GM19099 (cell line): Measurements from ENCODE around the gene ADORA2B.
A peak's percentile ranks its signal among the peaks of the same experiment; 100 is the strongest.

Experiments used
- POLR2A ChIP-seq: IDR thresholded peaks from 3 replicates; pipeline ENCODE4 v1.6.1; 2011; ENCODE audit warnings: low read depth; ENCODE audit not compliant: insufficient read length; ENCODE audit errors: extremely low read depth

Gene ADORA2B

GRCh38 chr17:15999141-15999973, 54.4 kb downstream of the ADORA2B start, which contains the start of the genes TTC19 and ZSWIM7:
Gene TTC19, plus strand, starts transcription at chr17:15999824. Its CDS starts 25 bp downstream, at chr17:15999849.
Gene ZSWIM7, minus strand, starts transcription at chr17:15999704. Its CDS starts 110 bp downstream, at chr17:15999594.
- peak; percentile 98 for TF ChIP-seq POLR2A

GRCh38 chr17:15999974-16000827, 55.3 kb downstream of the ADORA2B start:
- no peak for TF ChIP-seq POLR2A

- TF ChIP-seq POLR2A: no peak
Observed at GRCh38 chr17:16001226-16001897, 56.4 kb downstream of the ADORA2B start.

- TF ChIP-seq POLR2A: no peak
Observed at GRCh38 chr17:16002708-16003260, 57.9 kb downstream of the ADORA2B start.

- no peak for TF ChIP-seq POLR2A
Observed at GRCh38 chr17:16003841-16004240, 58.9 kb downstream of the ADORA2B start.

- no peak for TF ChIP-seq POLR2A
Observed at GRCh38 chr17:16005636-16006035, 60.7 kb downstream of the ADORA2B start.

GRCh38 chr17:16007439-16007838, 62.5 kb downstream of the ADORA2B start:
- TF ChIP-seq POLR2A: no peak

- no peak for TF ChIP-seq POLR2A
Observed at GRCh38 chr17:16013943-16014407, 69.0 kb downstream of the ADORA2B start.

- no peak for TF ChIP-seq POLR2A
Observed at GRCh38 chr17:16019347-16019746, 74.4 kb downstream of the ADORA2B start.

- TF ChIP-seq POLR2A: no peak
Observed at GRCh38 chr17:16023881-16024280, 79.0 kb downstream of the ADORA2B start.

- no peak for TF ChIP-seq POLR2A
Observed at GRCh38 chr17:16025202-16025601, 80.3 kb downstream of the ADORA2B start.
